Measurements from ENCODE around the gene FXYD6. TPM values are rescaled to one million over a fixed set of nuclear protein-coding genes. Genes with fewer than 3 reads are reported as not detected.

Gene FXYD6
- total RNA-seq, 2 donors from 2014 or later: 16.8 to 23.9 TPM

DNA sequence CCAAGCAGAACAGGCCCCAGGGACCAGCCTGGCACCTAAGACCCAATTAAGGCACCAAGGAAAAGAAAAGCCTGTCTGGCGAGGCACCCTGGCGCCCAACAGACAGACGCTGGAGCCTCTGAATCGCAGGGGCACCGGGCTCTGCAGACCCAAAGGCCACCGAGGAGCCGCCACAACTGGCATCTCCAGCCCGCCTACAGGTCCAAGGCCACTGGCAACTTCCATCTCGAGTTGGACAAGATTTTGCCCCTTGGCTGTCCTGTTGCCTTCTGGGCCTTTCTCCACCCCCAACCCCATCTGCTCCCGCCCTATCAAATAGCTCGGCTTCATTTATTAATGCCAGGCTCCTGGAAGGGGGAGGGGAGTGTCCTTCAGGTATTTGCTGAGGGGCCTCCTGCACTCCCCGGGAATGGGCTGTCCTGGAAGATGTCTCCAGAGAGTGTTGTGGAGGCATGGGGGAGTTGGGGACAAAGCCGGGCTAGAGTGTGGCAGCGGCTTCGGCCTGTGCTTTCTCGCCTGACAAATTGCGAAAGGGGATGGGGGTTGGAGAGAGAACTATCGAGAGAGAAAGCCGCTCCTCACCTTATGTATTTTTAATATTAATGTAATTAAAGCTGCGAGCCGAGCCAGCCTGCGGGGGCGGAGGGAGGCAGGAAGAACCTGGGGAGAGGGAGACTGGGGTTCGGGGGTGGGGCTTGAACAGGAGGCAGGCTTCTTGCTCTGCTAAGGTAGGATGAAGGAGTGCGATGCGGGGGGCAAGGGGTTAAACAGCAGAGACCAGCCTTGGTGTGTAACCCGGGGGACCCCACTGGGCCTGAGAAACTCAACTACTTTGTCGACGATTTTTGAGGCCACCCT is 81.5 kb downstream of the FXYD6 start:
- Histone ChIP-seq H3K27me3 (peaks cover 4 to 22% of the 10 kb centered on the region in 2 donors), H3K27ac (no peak overlapping the region), H3K9me3 (no peaks in the 10 kb centered on the region), H3K4me3 (no peak overlapping the region), H3K4me1 (peaks cover 21% of the 10 kb centered on the region), H3K36me3 (replicated peaks in 1 of 2; ENCODE audit: insufficient read depth in 1 of 2, low read depth in 2 of 2) (no peaks in the 10 kb centered on the region)
- DNase-seq (no peak), ATAC-seq (no peak)
- WGBS, 2 donors: 42 to 46% methylated on average over 29 of the region's 29 CpGs
- intact Hi-C loops (cut with DNase I): no loop called here
- TF ChIP-seq, protein P1, sequence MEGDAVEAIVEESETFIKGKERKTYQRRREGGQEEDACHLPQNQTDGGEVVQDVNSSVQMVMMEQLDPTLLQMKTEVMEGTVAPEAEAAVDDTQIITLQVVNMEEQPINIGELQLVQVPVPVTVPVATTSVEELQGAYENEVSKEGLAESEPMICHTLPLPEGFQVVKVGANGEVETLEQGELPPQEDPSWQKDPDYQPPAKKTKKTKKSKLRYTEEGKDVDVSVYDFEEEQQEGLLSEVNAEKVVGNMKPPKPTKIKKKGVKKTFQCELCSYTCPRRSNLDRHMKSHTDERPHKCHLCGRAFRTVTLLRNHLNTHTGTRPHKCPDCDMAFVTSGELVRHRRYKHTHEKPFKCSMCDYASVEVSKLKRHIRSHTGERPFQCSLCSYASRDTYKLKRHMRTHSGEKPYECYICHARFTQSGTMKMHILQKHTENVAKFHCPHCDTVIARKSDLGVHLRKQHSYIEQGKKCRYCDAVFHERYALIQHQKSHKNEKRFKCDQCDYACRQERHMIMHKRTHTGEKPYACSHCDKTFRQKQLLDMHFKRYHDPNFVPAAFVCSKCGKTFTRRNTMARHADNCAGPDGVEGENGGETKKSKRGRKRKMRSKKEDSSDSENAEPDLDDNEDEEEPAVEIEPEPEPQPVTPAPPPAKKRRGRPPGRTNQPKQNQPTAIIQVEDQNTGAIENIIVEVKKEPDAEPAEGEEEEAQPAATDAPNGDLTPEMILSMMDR (IDR thresholded peaks at IDR 0.05): no peak
- no peak for TF ChIP-seq POLR2A (IDR thresholded peaks at IDR 0.05)

DNA sequence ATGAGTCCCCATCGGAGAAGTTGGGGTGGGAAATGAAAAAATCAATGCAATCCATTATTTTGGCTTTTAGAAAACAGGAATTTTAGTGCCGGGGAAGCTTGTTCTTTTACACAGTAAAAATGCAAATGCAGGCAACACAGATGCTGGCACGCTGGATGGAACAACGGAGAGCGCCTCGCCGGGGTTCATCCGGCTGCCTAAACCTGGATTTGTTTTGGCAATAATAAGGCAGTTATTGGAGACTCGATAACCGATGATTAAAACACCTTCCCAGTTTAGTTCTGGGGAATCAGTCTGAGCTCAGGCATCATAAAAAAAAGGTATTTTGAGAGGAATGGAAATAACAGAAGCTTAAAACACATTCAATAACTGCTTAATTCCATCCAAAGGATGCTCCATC is 82.3 kb downstream of the FXYD6 start:
- no peak for TF ChIP-seq POLR2A (IDR thresholded peaks at IDR 0.05)
- TF ChIP-seq, protein P1 (IDR thresholded peaks at IDR 0.05): no peak
- DNase-seq (no peak), ATAC-seq (no peak)
- peaks cover 21% of the 10 kb centered on the region for H3K4me1 ChIP-seq
- 75 to 77% methylated on average over 10 of the region's 10 CpGs for WGBS, 2 donors
- no peak overlapping the region for H3K4me3 ChIP-seq
- peaks cover 4 to 22% of the 10 kb centered on the region in 2 donors for H3K27me3 ChIP-seq
- no peaks in the 10 kb centered on the region for H3K36me3 ChIP-seq (replicated peaks in 1 of 2; ENCODE audit: insufficient read depth in 1 of 2, low read depth in 2 of 2)
- no peaks in the 10 kb centered on the region for H3K9me3 ChIP-seq
- no peak overlapping the region for H3K27ac ChIP-seq
- intact Hi-C loops (cut with DNase I): no loop called here

DNA sequence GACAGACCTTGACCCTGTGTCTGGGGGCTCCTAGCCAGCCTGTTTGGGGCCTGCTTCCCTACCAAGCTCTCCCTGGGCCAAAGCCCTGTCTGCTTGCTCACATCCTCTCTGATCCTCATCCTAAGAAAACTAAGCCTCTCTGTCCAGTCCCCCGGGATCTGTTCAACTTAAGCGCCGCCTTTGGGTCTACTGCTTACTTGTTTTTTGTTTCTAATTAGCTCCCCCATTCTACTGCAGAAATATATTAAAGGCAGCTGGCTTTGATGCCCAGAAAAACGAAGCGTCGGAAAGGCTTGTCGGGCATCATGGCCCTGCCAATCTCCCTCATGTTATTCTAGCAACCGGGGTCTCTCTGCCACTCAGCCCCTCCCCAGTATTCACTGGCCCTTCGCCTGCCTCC is 82.9 kb downstream of the FXYD6 start:
- ATAC-seq: no peak
- 84% methylated on average over 9 of the region's 9 CpGs for WGBS, 2 donors
- intact Hi-C loops (cut with DNase I): no loop called here

DNA sequence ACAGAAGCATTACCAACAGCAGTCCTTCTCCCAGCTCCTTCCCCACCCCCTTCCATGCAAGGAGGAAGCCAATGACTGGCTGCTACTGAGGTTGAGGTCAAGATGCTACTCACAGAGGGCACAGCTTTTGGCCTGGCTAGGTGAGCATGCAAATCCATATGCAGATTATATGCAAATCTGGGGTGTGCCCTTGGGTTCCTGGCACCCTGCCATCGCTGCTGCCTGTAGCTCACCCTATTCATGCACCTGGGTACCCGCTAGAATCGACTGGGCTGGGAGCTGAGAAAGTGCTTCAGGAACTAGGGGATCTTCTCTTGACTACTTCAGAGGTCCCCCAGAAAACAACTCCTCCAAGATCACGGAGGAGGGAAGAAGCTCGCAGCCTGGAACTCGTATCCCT is 83.5 kb downstream of the FXYD6 start:
- H3K9me3 ChIP-seq: no peaks in the 10 kb centered on the region
- DNase-seq (peak in 2 of 4 donors; percentile 16 to 19), ATAC-seq (no peak)
- intact Hi-C loops (cut with DNase I): no loop called here
- peaks cover 4 to 22% of the 10 kb centered on the region in 2 donors for H3K27me3 ChIP-seq
- no peaks in the 10 kb centered on the region for H3K36me3 ChIP-seq (replicated peaks in 1 of 2; ENCODE audit: insufficient read depth in 1 of 2, low read depth in 2 of 2)
- H3K4me1 ChIP-seq: peaks cover 21% of the 10 kb centered on the region
- TF ChIP-seq, protein P1 (IDR thresholded peaks at IDR 0.05): no peak
- no peak for TF ChIP-seq POLR2A (IDR thresholded peaks at IDR 0.05)
- no peak overlapping the region for H3K27ac ChIP-seq
- 77 to 81% methylated on average over 4 to 6 of the region's 6 CpGs for WGBS, 2 donors
- H3K4me3 ChIP-seq: no peak overlapping the region

More for the DNA sequence above, 82.9 kb downstream of the FXYD6 start:
- Histone ChIP-seq H3K4me1 (peaks cover 21% of the 10 kb centered on the region), H3K4me3 (no peak overlapping the region), H3K36me3 (replicated peaks in 1 of 2; ENCODE audit: insufficient read depth in 1 of 2, low read depth in 2 of 2) (no peaks in the 10 kb centered on the region), H3K9me3 (no peaks in the 10 kb centered on the region), H3K27me3 (peaks cover 4 to 22% of the 10 kb centered on the region in 2 donors), H3K27ac (no peak overlapping the region)
- no peak for DNase-seq
- TF ChIP-seq, protein P1 (IDR thresholded peaks at IDR 0.05): no peak
- no peak for TF ChIP-seq POLR2A (IDR thresholded peaks at IDR 0.05)
